A673 (cell line): ENCODE results near the gene RNU4-1. TPM values are rescaled to one million over a fixed set of nuclear protein-coding genes. Genes with fewer than 3 reads are reported as not detected.

ENCODE experiments used
- BruUV-seq: library from RNA; stranded (reverse); fragments of 400-500 nt; replicated peaks from 2 replicates; lab custom pipeline; 2021; lab: Mats Ljungman, UMichigan
- CTCF ChIA-PET: fragments of 300-600 bp; sonication (Branson Sonifier 250); formaldehyde crosslinking; loops from one replicate; lab custom pipeline; 2022; ENCODE audit warnings: antibody characterized with exemption; lab: Charles Lee
- POLR2A ChIA-PET: fragments of 300-600 bp; sonication (Branson Sonifier 250); formaldehyde crosslinking; loops from one replicate; lab custom pipeline; 2022; ENCODE audit warnings: antibody characterized with exemption; ENCODE audit not compliant: low non-redundant PET; lab: Charles Lee
- DNase-seq: peaks from one replicate; pipeline ENCODE4 v3.0.0-alpha.2; 2015; ENCODE audit warnings: low spot score
- H3K27ac ChIP-seq: fragments of 200-600 bp; sonication (generic); 2 replicates; pipeline ENCODE4 v1.5.1; 2016; ENCODE audit warnings: mixed run types, low read depth, mild to moderate bottlenecking, mixed read lengths, antibody characterized with exemption, low read length; ENCODE audit not compliant: poor library complexity, severe bottlenecking
- H3K27me3 ChIP-seq: fragments of 200-600 bp; sonication (generic); replicated peaks from 2 replicates; pipeline ENCODE4 v1.6.1; 2017; ENCODE audit warnings: mixed run types, low read depth, mild to moderate bottlenecking, mixed read lengths, antibody characterized with exemption, low read length; ENCODE audit not compliant: insufficient read depth, poor library complexity
- H3K36me3 ChIP-seq: fragments of 200-600 bp; sonication (generic); 2 replicates; pipeline ENCODE4 v1.6.1; 2016; ENCODE audit warnings: mixed run types, mild to moderate bottlenecking, mixed read lengths, antibody characterized with exemption, low read length; ENCODE audit not compliant: insufficient read depth, poor library complexity, severe bottlenecking
- H3K4me1 ChIP-seq: fragments of 200-600 bp; sonication (generic); 2 replicates; pipeline ENCODE4 v1.6.1; 2017; ENCODE audit warnings: mixed run types, mild to moderate bottlenecking, mixed read lengths, antibody characterized with exemption, low read length; ENCODE audit not compliant: insufficient read depth, poor library complexity, severe bottlenecking
- H3K4me3 ChIP-seq: fragments of 200-600 bp; sonication (generic); 2 replicates; pipeline ENCODE4 v1.5.1; 2016; ENCODE audit warnings: low read depth, mixed run types, mild to moderate bottlenecking, mixed read lengths, low read length; ENCODE audit not compliant: poor library complexity, severe bottlenecking
- H3K9me3 ChIP-seq: fragments of 200-600 bp; sonication (generic); 2 replicates; pipeline ENCODE4 v1.6.1; 2016; ENCODE audit warnings: mixed run types, low read depth, mild to moderate bottlenecking, mixed read lengths, antibody characterized with exemption, low read length; ENCODE audit not compliant: poor library complexity, severe bottlenecking
- CTCF ChIP-seq: fragments of 300-800, 200-600 bp; sonication (generic); conservative IDR thresholded peaks from 2 replicates; pipeline ENCODE4 v1.5.1; 2017; ENCODE audit warnings: low read depth, mild to moderate bottlenecking, antibody characterized with exemption, low read length, moderate library complexity, mixed read lengths
- EZH2 ChIP-seq: fragments of 200-600 bp; sonication (generic); IDR thresholded peaks from 2 replicates; pipeline ENCODE4 v1.6.1; 2017; ENCODE audit warnings: borderline replicate concordance, low read depth, mild to moderate bottlenecking, mixed read lengths, antibody characterized with exemption, low read length; ENCODE audit not compliant: poor library complexity, severe bottlenecking
- intact Hi-C: fragments of 100-400 bp; cut with micrococcal nuclease; formaldehyde crosslinking; loops from one replicate; pipeline ENCODE4 v1.10.0; 2022; ENCODE audit not compliant: unreplicated experiment
- total RNA-seq: library from RNA; stranded (reverse); gene quantifications from 2 replicates; pipeline ENCODE4 v1.2.3, GENCODE V29; 2021

The RNU4-1 gene
- total RNA-seq, 1 experiment from 2014 or later = 1,130 TPM

GRCh38 chr12:120327593-120327992 is 34.6 kb upstream of the RNU4-1 start, which contains the start of gene PLA2G1B:
PLA2G1B (minus strand) TSS chr12:120327779; CDS start chr12:120327753, 26 bp downstream.
- H3K27me3 ChIP-seq = no peaks in the 10 kb centered on the region
- intact Hi-C loops = loop anchor here (5.0 to 10.0 kb wide), 3 partner anchors 107 to 767 kb away; partner anchors contain the start of genes COX6A1 and UNC119B
- H3K9me3 ChIP-seq = no peaks in the 10 kb centered on the region
- H3K27ac ChIP-seq = no peak within 1 kb of the TSS
- no peaks in the 10 kb centered on the region for H3K36me3 ChIP-seq
- ChIA-PET CTCF (no interaction called here), POLR2A (interaction anchor here (0.6 kb wide), 1 partner anchor 57 kb away, joined by 4 read pairs; no protein-coding TSS in a partner anchor)
- no peaks in the 10 kb centered on the region for H3K4me1 ChIP-seq
- no TSS peak for BruUV-seq
- TF ChIP-seq EZH2 (no peak), CTCF (no peak)
- DNase-seq = no peak
- no peak within 1 kb of the TSS for H3K4me3 ChIP-seq

GRCh38 chr12:120324841-120325417 is 31.9 kb upstream of the RNU4-1 start:
- POLR2A ChIA-PET = no interaction called here

GRCh38 chr12:120323772-120324171 is 30.7 kb upstream of the RNU4-1 start:
- no peak for DNase-seq
- no TSS peak for BruUV-seq
- CTCF ChIA-PET = interaction anchor here (0.5 to 1.6 kb wide), 2 partner anchors 9 to 95 kb away, joined by 3 read pairs; no protein-coding TSS in a partner anchor
- Histone ChIP-seq H3K9me3 (no peaks in the 10 kb centered on the region), H3K4me1 (no peaks in the 10 kb centered on the region), H3K36me3 (no peaks in the 10 kb centered on the region), H3K27ac (no peak overlapping the region), H3K4me3 (no peak overlapping the region), H3K27me3 (no peaks in the 10 kb centered on the region)
- POLR2A ChIA-PET = no interaction called here
- intact Hi-C loops = loop anchor here (10.0 kb wide), 2 partner anchors 111 to 771 kb away; partner anchors contain the start of gene COX6A1
- no peak for TF ChIP-seq EZH2
- TF ChIP-seq CTCF = no peak

More at GRCh38 chr12:120324841-120325417, 31.9 kb upstream of the RNU4-1 start:
- no peaks in the 10 kb centered on the region for H3K9me3 ChIP-seq
- H3K4me3 ChIP-seq = no peak overlapping the region
- no peaks in the 10 kb centered on the region for H3K36me3 ChIP-seq
- TF ChIP-seq CTCF = no peak
- TF ChIP-seq EZH2 = no peak
- CTCF ChIA-PET = interaction anchor here (1.6 kb wide), 1 partner anchor 97 kb away, joined by 3 read pairs; no protein-coding TSS in a partner anchor
- no peak for DNase-seq
- no TSS peak for BruUV-seq
- no peaks in the 10 kb centered on the region for H3K4me1 ChIP-seq
- intact Hi-C loops = loop anchor here (5.0 to 10.0 kb wide), 3 partner anchors 110 to 770 kb away; partner anchors contain the start of genes COX6A1 and UNC119B
- no peaks in the 10 kb centered on the region for H3K27me3 ChIP-seq
- no peak overlapping the region for H3K27ac ChIP-seq
